K562 (cell line): ENCODE results near the gene SOX4. TPM values are rescaled to one million over a fixed set of nuclear protein-coding genes. Genes with fewer than 3 reads are reported as not detected.

Source experiments
- ATAC-seq: fragments of 200-7000 bp; cut with Tn5 transposase; 3 replicates; pipeline ENCODE4 v1.9.1; 2020; ENCODE audit warnings: moderate library complexity
- BruUV-seq: library from RNA; stranded (reverse); fragments of 400-500 nt; replicated peaks from 2 replicates; lab custom pipeline; 2021; lab: Mats Ljungman, UMichigan
- CTCF ChIA-PET: fragments of 300-600 bp; formaldehyde crosslinking; extraction: SDS; loops from one replicate; lab custom pipeline; 2021; ENCODE audit warnings: low intra/inter-chr PET ratio; lab: Yijun Ruan, JAX
- POLR2A ChIA-PET: fragments of 300-600, 350-650 bp; sonication (Branson Sonifier 250); formaldehyde crosslinking; extraction: SDS; loops from one replicate; lab custom pipeline; 2021; ENCODE audit warnings: antibody characterized with exemption, inconsistent platforms; lab: Yijun Ruan, JAX
- DNase-seq, 4 experiments: peaks; one replicate each; pipeline versions ENCODE4 v3.0.0 to v3.0.0-alpha.2; 2011 to 2018; ENCODE audit warnings: low spot score in 3 of 4, mixed read lengths in 3 of 4; ENCODE audit errors: extremely low read depth in 1 of 4
- FAIRE-seq: peaks from 2 replicates; lab custom pipeline; 2011; peaks lifted over from hg19 to GRCh38; lab: Jason Lieb, UNC
- H2AFZ ChIP-seq: 2 replicates; pipeline ENCODE4 v1.6.0; 2011; ENCODE audit warnings: low read depth, low read length, control low read depth, inconsistent platforms
- H3K27ac ChIP-seq: fragments of 200-600 bp; 3 replicates; pipeline ENCODE4 v1.8.0; 2011; ENCODE audit warnings: low read depth, mild to moderate bottlenecking, control low read depth, inconsistent platforms, low read length, moderate library complexity, mixed read lengths; ENCODE audit errors: extremely low read depth
- H3K27me3 ChIP-seq, 2 experiments: fragments of 300-600 bp in 1 of 2; 2 replicates in 1 of 2; 3 replicates in 1 of 2; pipeline versions ENCODE4 v1.6.0 to v1.8.0; 2011; ENCODE audit warnings: inconsistent platforms in 2 of 2, low read length in 2 of 2, mild to moderate bottlenecking in 1 of 2, mixed read lengths in 1 of 2, moderate library complexity in 1 of 2; ENCODE audit not compliant: control insufficient read depth in 2 of 2, insufficient read depth in 2 of 2
- H3K36me3 ChIP-seq: fragments of 300-600 bp; 3 replicates; pipeline ENCODE4 v1.8.0; 2011; ENCODE audit warnings: mild to moderate bottlenecking, low read length, inconsistent platforms; ENCODE audit not compliant: control insufficient read depth, insufficient read depth
- H3K4me1 ChIP-seq, 2 experiments: fragments of 200-600 bp in 1 of 2; replicated peaks in 1 of 2; 2 replicates in 1 of 2; 3 replicates in 1 of 2; pipeline versions ENCODE4 v1.5.1 to v1.8.0; 2011; ENCODE audit warnings: inconsistent platforms in 2 of 2, low read length in 2 of 2, mild to moderate bottlenecking in 1 of 2, mixed read lengths in 1 of 2, moderate library complexity in 1 of 2; ENCODE audit not compliant: control insufficient read depth in 2 of 2, insufficient read depth in 2 of 2
- H3K4me2 ChIP-seq: 2 replicates; pipeline ENCODE4 v1.6.1; 2011; ENCODE audit warnings: low read length, control low read depth, inconsistent platforms, mixed read lengths; ENCODE audit not compliant: insufficient read depth
- H3K4me3 ChIP-seq: fragments of 200-600 bp; sonication (generic), shearing (Covaris generic); 2 replicates; pipeline ENCODE4 v1.5.1; 2016; ENCODE audit warnings: control low read depth, inconsistent platforms
- H3K79me2 ChIP-seq: fragments of 200-600 bp; 3 replicates; pipeline ENCODE4 v1.8.0; 2011; ENCODE audit warnings: low read length, inconsistent platforms; ENCODE audit not compliant: control insufficient read depth, insufficient read depth
- H3K9ac ChIP-seq, 2 experiments: 2 replicates each; pipeline versions ENCODE4 v1.6.0 to v1.6.1; 2011; ENCODE audit warnings: low read depth in 2 of 2, low read length in 2 of 2, control low read depth in 1 of 2, inconsistent platforms in 1 of 2, mild to moderate bottlenecking in 1 of 2, mixed read lengths in 1 of 2; ENCODE audit not compliant: insufficient read depth in 1 of 2
- H3K9me1 ChIP-seq: one replicate; pipeline ENCODE4 v1.6.0; 2011; ENCODE audit warnings: inconsistent platforms, mild to moderate bottlenecking, low read length, moderate library complexity; ENCODE audit not compliant: control insufficient read depth, insufficient read depth
- H3K9me3 ChIP-seq: replicated peaks from 2 replicates; pipeline ENCODE4 v1.5.1; 2011; ENCODE audit warnings: low read depth, low read length, inconsistent platforms; ENCODE audit not compliant: control insufficient read depth, insufficient read depth
- H4K20me1 ChIP-seq: replicated peaks from 2 replicates; pipeline ENCODE4 v1.6.1; 2011; ENCODE audit warnings: low read length, inconsistent platforms, mixed read lengths; ENCODE audit not compliant: control insufficient read depth, insufficient read depth
- VEZF1 ChIP-seq: fragments of 200-800 bp; sonication (Bioruptor generic); IDR thresholded peaks from 2 replicates; pipeline ENCODE4 v1.6.1; 2017; ENCODE audit warnings: missing genetic modification characterization, missing compliant biosample characterization
- ZNF655 ChIP-seq: fragments of 250-450 bp; sonication (Bioruptor Pico); IDR thresholded peaks from 2 replicates; pipeline ENCODE4 v1.5.0; 2021
- WGBS: fragments of 100-300 bp; shearing (Covaris generic); methylation state at CpG from one replicate; pipeline ENCODE4 v1.1.6; 2016; ENCODE audit warnings: low coverage, mixed read lengths; ENCODE audit not compliant: insufficient coverage; ENCODE audit errors: missing lambda C conversion rate; 5-methylcytosine and 5-hydroxymethylcytosine counted together
- in situ Hi-C: fragments of 300-500 bp; cut with MboI; formaldehyde crosslinking; loops from 4 replicates; pipeline ENCODE4 v1.15.0; 2018; ENCODE audit warnings: inconsistent platforms, mixed read lengths
- intact Hi-C: fragments of 100-400 bp; cut with micrococcal nuclease; formaldehyde crosslinking; loops from 2 replicates; pipeline ENCODE4 v1.14.2; 2022
- polyA plus RNA-seq, 8 experiments: library from polyadenylated mRNA; depleted of rRNA in 4 of 8; stranded (reverse) in 5 of 8; unstranded in 3 of 8; fragments of >200 nt; fragmentation: Nextera tagmentation in 2 of 8; fragmentation: Illumina TruSeq in 1 of 8; extraction: Ambion mirVana in 2 of 8; extraction: Trizol in 1 of 8; gene quantifications; 2 replicates each; pipeline versions ENCODE4 v1.2.1 to v1.2.3, GENCODE V29; 2011 to 2014; ENCODE audit warnings: inconsistent platforms in 1 of 8, missing spikeins in 1 of 8
- total RNA-seq, 7 experiments: library from RNA; depleted of rRNA in 6 of 7; stranded (reverse); fragments of >200 nt in 6 of 7; fragmentation: Illumina TruSeq in 2 of 7; extraction: Trizol in 2 of 7; gene quantifications; 2 replicates each; pipeline versions ENCODE4 v1.2.1 to v1.2.3, GENCODE V29; 2011 to 2021; ENCODE audit warnings: low replicate concordance in 1 of 7

Gene SOX4
- total and polyA plus RNA-seq, 9 of the 15 experiments (the other 6 are each of a cell fraction or from before 2014, with no cell fraction given): 0.03 to 0.29 (median 0.04) TPM

GRCh38 chr6:21587961-21588480, 5.5 kb upstream of the SOX4 start:
- peak; percentile 35; the same call in 2 of the 3 replicates for ATAC-seq
- H3K36me3 ChIP-seq: no peaks in the 10 kb centered on the region
- H3K79me2 ChIP-seq: no peaks in the 10 kb centered on the region
- peaks cover 0 to 27% of the 10 kb centered on the region in 2 experiments; a peak in 2 of 5 replicates for H3K4me1 ChIP-seq
- no TSS peak for BruUV-seq
- H3K27me3 ChIP-seq: peaks cover 12 to 29% of the 10 kb centered on the region in 2 experiments; a peak in 3 of 5 replicates
- H3K9me1 ChIP-seq: no peaks in the 10 kb centered on the region
- TF ChIP-seq ZNF655 (no peak), VEZF1 (CRISPR knock-in tag) (peak; percentile 37; the same call in 1 of the 2 replicates)
- TF ChIP-seq, all 486 proteins: peak for 1
- H3K9me3 ChIP-seq: no peaks in the 10 kb centered on the region
- no peak overlapping the region for H3K27ac ChIP-seq
- in situ Hi-C loops: no loop called here
- CTCF ChIA-PET: interaction anchor here (1.0 to 3.5 kb wide), 2 partner anchors 1023 to 1495 kb away, joined by 3 to 23 read pairs; no protein-coding TSS in a partner anchor
- H2AFZ ChIP-seq: peak overlapping the region; percentile 74
- peak overlapping the region in 1 of 2 experiments; percentile 78; a peak in 2 of 4 replicates for H3K9ac ChIP-seq
- FAIRE-seq (no peak), DNase-seq (no peak)
- H4K20me1 ChIP-seq: no peaks in the 10 kb centered on the region
- intact Hi-C loops: loop anchor here (2.0 kb wide), 1 partner anchor 1023 kb away; no protein-coding TSS in a partner anchor
- peak overlapping the region; percentile 75 for H3K4me2 ChIP-seq
- WGBS: 12% methylated on average over 36 of the region's 39 CpGs
- POLR2A ChIA-PET: interaction anchor here (0.6 to 1.6 kb wide), 3 partner anchors 60 to 1030 kb away, joined by 3 read pairs; no protein-coding TSS in a partner anchor
- peak overlapping the region; percentile 38; the same call in 1 of the 2 replicates for H3K4me3 ChIP-seq
